Heart right ventricle (tissue), 16 donors: ENCODE results near the gene SLC12A3. TPM values are rescaled to one million over a fixed set of nuclear protein-coding genes. Genes with fewer than 3 reads are reported as not detected.

Experiments
- ATAC-seq, 8 donors: fragments of 200-7000 bp; cut with Tn5 transposase; one replicate each; pipeline ENCODE4 v1.9.1; 2020; ENCODE audit warnings: mild to moderate bottlenecking in 8 of 8, moderate library complexity in 8 of 8, moderate number of reproducible peaks in 1 of 8
- DNase-seq, 2 donors: peaks; one replicate each; pipeline ENCODE4 v3.0.0-alpha.2; 2020
- H3K27ac ChIP-seq, 10 donors: fragments of 200-600 bp; sonication (generic) in 2 of 10; one replicate each; pipeline versions ENCODE4 v1.5.0 to v1.8.0; 2020 to 2022; ENCODE audit warnings: mild to moderate bottlenecking in 3 of 10
- H3K27me3 ChIP-seq, 7 donors: fragments of 200-600 bp; one replicate each; pipeline ENCODE4 v1.8.0; 2021 to 2022; ENCODE audit warnings: mild to moderate bottlenecking in 2 of 7
- H3K36me3 ChIP-seq, 9 donors: fragments of 200-600 bp; sonication (generic) in 1 of 9; one replicate each; pipeline versions ENCODE4 v1.5.0 to v1.8.0; 2020 to 2022; ENCODE audit warnings: mild to moderate bottlenecking in 2 of 9
- H3K4me1 ChIP-seq, 9 donors: fragments of 200-600 bp; sonication (generic) in 1 of 9; one replicate each; pipeline versions ENCODE4 v1.5.0 to v1.8.0; 2020 to 2022; ENCODE audit warnings: mild to moderate bottlenecking in 4 of 9
- H3K4me3 ChIP-seq, 10 donors: fragments of 200-600 bp; sonication (generic) in 2 of 10; one replicate each; pipeline versions ENCODE4 v1.5.0 to v1.8.0; 2020 to 2022; ENCODE audit warnings: mild to moderate bottlenecking in 7 of 10, moderate library complexity in 2 of 10
- H3K9me3 ChIP-seq, 11 donors: fragments of 200-600 bp in 10 of 11; sonication (generic) in 2 of 11; one replicate each; pipeline versions ENCODE4 v1.5.0 to v1.8.0; 2013 to 2022; ENCODE audit warnings: mild to moderate bottlenecking in 2 of 11, control low read depth in 1 of 11, moderate library complexity in 1 of 11
- CTCF ChIP-seq, 9 donors: fragments of 200-600 bp; sonication (generic) in 2 of 9; IDR thresholded peaks; one replicate each; pipeline versions ENCODE4 v1.5.0 to v1.8.0; 2021 to 2022; ENCODE audit warnings: antibody characterized with exemption in 9 of 9, mild to moderate bottlenecking in 5 of 9, moderate library complexity in 1 of 9
- WGBS, 2 donors: extraction: QIAGEN DNeasy Blood & Tissue Kit; methylation state at CpG; one replicate each; pipeline ENCODE4 v1.1.7; 2013; ENCODE audit warnings: inconsistent platforms in 1 of 2; 5-methylcytosine and 5-hydroxymethylcytosine counted together
- intact Hi-C, 10 donors: fragments of 100-400 bp; cut with DNase I; formaldehyde crosslinking; loops; one replicate each; pipeline versions ENCODE4 v1.11.1 to v1.14.2; 2022
- polyA plus RNA-seq, 2 donors: library from polyadenylated mRNA; stranded (reverse); fragments of 200-250 nt; gene quantifications; one replicate each; pipeline ENCODE4 v1.2.3, GENCODE V29; 2013
- total RNA-seq, 10 donors: library from RNA; stranded (reverse); fragmentation: NEBNext Ultra II Directional in 3 of 10; extraction: Animal tissue kit (Norgen Biotek cat#: 25700) in 3 of 10; gene quantifications; one replicate each; pipeline versions ENCODE4 v1.2.1 to v1.2.4, GENCODE V29; 2021 to 2023
- donor health status: Arrhythmogenic right ventricular cardiomyopathy.
- donor health status: ischemic (EF 13 %, LVEDD 7.1; RV severe dilation, severe dysfunction).
- donor health status: healthy with polysubstance abuse.
- donor health status: DM: no; HTN: yes; CAD: no.
- donor health status: DM: no; HTN: no; CAD: no.
- donor health status: ischemic (EF 25% LVEDD 6.9; RV normal size, moderate dysfunction).
- donor health status: ischemic (EF 25% LVEDD 5.7; RV mildly dilated, moderate dysfunction).
- donor health status: healthy.
- donor health status: DM: yes; HTN: yes; CAD: no.
- donor health status: Ischemic cardiomyopathy.
- donor health status: ischemic (EF 35%, LVEDD 5.7; RV mildly dilated, moderate dysfunction).
- donor health status: nonischemic (EF 11% LVEDD 7.7; RV severe dilation, severe dysfunction).
- donor health status: DM: yes; HTN: yes; CAD: no.
- donor health status: PGD.
- donor health status: ischemic (EF 29% LVEDD 5.4; RV normal size, mild dysfunction).
- donor health status: nonischemic (EF 23%, LVEDD 6.1; RV moderate dilation, normal function).

SLC12A3 gene
- total and polyA plus RNA-seq, 12 donors, result not detected

DNA sequence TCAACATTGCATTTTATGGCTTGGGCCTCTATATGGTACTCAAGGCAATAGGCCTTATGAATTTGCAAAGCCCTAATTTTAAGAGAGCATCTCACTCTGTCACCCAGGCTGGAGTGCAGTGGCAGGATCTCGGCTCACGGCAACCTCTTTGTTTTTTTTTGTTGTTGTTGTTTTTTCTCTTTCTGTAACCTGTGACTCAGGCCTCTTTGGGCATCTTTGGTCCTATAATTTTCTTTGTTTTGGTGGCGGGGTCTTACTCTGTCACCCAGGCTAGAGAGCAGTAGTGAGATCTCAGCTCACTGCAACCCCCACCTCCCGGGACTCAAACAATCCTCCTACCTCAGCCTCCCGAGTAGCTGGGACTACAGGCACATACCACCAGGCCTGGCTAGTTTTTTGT lies 45.1 kb downstream of the SLC12A3 start:
- intact Hi-C loops, result no loop called here
- no peaks in the 10 kb centered on the region for H3K27me3 ChIP-seq
- peaks cover 0 to 6% (median 0%) of the 10 kb centered on the region in 11 donors for H3K9me3 ChIP-seq
- peak overlapping the region in 7 of 10 donors; percentile 34 to 85 (median 62) for H3K27ac ChIP-seq
- H3K4me3 ChIP-seq, result no peak overlapping the region
- H3K4me1 ChIP-seq, result peaks cover 4 to 54% (median 30%) of the 10 kb centered on the region in 9 donors
- WGBS, 2 donors, result 85 to 92% methylated on average over 5 of the region's 5 CpGs
- H3K36me3 ChIP-seq, result no peaks in the 10 kb centered on the region
- DNase-seq (no peak), ATAC-seq (no peak)
- TF ChIP-seq CTCF (IDR thresholded peaks at IDR 0.05), result no peak

GRCh38 chr16:56910654-56911539 lies 45.9 kb downstream of the SLC12A3 start:
- WGBS, 2 donors, result 72 to 76% methylated on average over 12 of the region's 12 CpGs
- no peak overlapping the region for H3K4me3 ChIP-seq
- no peak for TF ChIP-seq CTCF (IDR thresholded peaks at IDR 0.05)
- intact Hi-C loops, result no loop called here
- peaks cover 0 to 6% (median 0%) of the 10 kb centered on the region in 11 donors for H3K9me3 ChIP-seq
- H3K4me1 ChIP-seq, result peaks cover 4 to 62% (median 33%) of the 10 kb centered on the region in 9 donors
- H3K27me3 ChIP-seq, result no peaks in the 10 kb centered on the region
- H3K36me3 ChIP-seq, result no peaks in the 10 kb centered on the region
- H3K27ac ChIP-seq, result peak overlapping the region in 8 of 10 donors; percentile 27 to 85 (median 61)
- ATAC-seq (peak in 7 of 8 donors; percentile 34 to 74 (median 63)), DNase-seq (peak in 1 of 2 donors; percentile 29)

GRCh38 chr16:56911771-56912571 lies 47.0 kb downstream of the SLC12A3 start:
- Histone ChIP-seq H3K27me3 (no peaks in the 10 kb centered on the region), H3K36me3 (no peaks in the 10 kb centered on the region), H3K4me1 (peaks cover 5 to 73% (median 44%) of the 10 kb centered on the region in 9 donors), H3K9me3 (peaks cover 0 to 6% (median 0%) of the 10 kb centered on the region in 11 donors), H3K27ac (peak overlapping the region in 8 of 10 donors; percentile 27 to 85 (median 58)), H3K4me3 (no peak overlapping the region)
- ATAC-seq (peak; percentile 59 to 82 (median 68)), DNase-seq (peak; percentile 31 to 41)
- TF ChIP-seq CTCF (IDR thresholded peaks at IDR 0.05), result no peak
- intact Hi-C loops, result no loop called here
- 46 to 48% methylated on average over 22 of the region's 22 CpGs for WGBS, 2 donors
